ENCODE data around the gene SLC9C1.

GRCh38 chr3:112097378-112097777 is 196.6 kb downstream of the SLC9C1 start:
- no peak for TF ChIP-seq CTCF (IDR thresholded peaks at IDR 0.05)
- TF ChIP-seq POLR2A (IDR thresholded peaks at IDR 0.05) = no peak
